GM18868 (cell line): ENCODE results near the gene TANC1.

Experiments used
- ATAC-seq: cut with Tn5 transposase; IDR thresholded peaks from one replicate; pipeline ENCODE4 v1.9.1; 2021; ENCODE audit warnings: mild to moderate bottlenecking, moderate library complexity; ENCODE audit not compliant: unreplicated experiment

TANC1 gene

GRCh38 chr2:159243529-159243928 is 275.1 kb downstream of the TANC1 start:
- no peak for ATAC-seq

GRCh38 chr2:159246325-159246988 is 278.0 kb downstream of the TANC1 start:
- no peak for ATAC-seq

GRCh38 chr2:159249990-159250715 is 281.7 kb downstream of the TANC1 start:
- ATAC-seq = peak; percentile 84

GRCh38 chr2:159251296-159252173 is 283.1 kb downstream of the TANC1 start:
- ATAC-seq = no peak

- ATAC-seq = no peak
Measured at GRCh38 chr2:159252905-159253304, 284.5 kb downstream of the TANC1 start.

- no peak for ATAC-seq
Measured at GRCh38 chr2:159256159-159256558, 287.7 kb downstream of the TANC1 start.

GRCh38 chr2:159262226-159262625 is 293.8 kb downstream of the TANC1 start:
- ATAC-seq = no peak

- ATAC-seq = no peak
Measured at GRCh38 chr2:159262904-159263303, 294.5 kb downstream of the TANC1 start.

GRCh38 chr2:159265171-159265576 is 296.7 kb downstream of the TANC1 start:
- ATAC-seq = no peak

GRCh38 chr2:159266554-159266953 is 298.1 kb downstream of the TANC1 start:
- peak; percentile 83 for ATAC-seq

GRCh38 chr2:159267921-159268320 is 299.5 kb downstream of the TANC1 start:
- ATAC-seq = no peak

- ATAC-seq = no peak
Measured at GRCh38 chr2:159270744-159271379, 302.4 kb downstream of the TANC1 start.

GRCh38 chr2:159272156-159272555 is 303.7 kb downstream of the TANC1 start:
- no peak for ATAC-seq

- no peak for ATAC-seq
Measured at GRCh38 chr2:159275111-159275510, 306.7 kb downstream of the TANC1 start.

GRCh38 chr2:159279700-159280099 is 311.3 kb downstream of the TANC1 start:
- no peak for ATAC-seq

GRCh38 chr2:159281002-159281401 is 312.6 kb downstream of the TANC1 start:
- no peak for ATAC-seq
